Measurements from ENCODE around the gene CAPS. TPM values are rescaled to one million over a fixed set of nuclear protein-coding genes. Genes with fewer than 3 reads are reported as not detected.

CAPS gene
- total RNA-seq, 1 experiment from 2014 or later: 2.3 TPM

DNA sequence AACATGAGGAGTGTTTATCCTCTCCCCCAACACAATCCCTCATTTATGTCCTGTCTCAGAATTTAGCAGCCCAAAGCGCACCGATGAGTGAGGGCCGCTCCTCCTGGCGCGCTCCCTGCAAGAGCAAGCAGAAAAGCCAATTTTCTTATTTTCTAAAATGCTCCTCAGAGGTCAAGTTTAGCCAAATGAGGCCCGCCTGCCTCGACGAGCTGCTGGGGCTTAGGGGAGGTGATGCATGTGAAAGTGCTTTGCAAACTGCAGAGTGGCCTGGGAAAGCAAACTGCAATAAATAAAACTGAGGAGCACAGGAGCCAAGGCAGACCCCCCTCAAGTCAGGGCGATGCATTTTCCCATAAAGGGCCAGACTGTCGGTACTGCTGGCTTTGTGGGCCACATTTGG is 29.0 kb downstream of the CAPS start:
- H3K27me3 ChIP-seq (ENCODE audit: insufficient read depth, low read length): no peaks in the 10 kb centered on the region
- TF ChIP-seq, protein P1, sequence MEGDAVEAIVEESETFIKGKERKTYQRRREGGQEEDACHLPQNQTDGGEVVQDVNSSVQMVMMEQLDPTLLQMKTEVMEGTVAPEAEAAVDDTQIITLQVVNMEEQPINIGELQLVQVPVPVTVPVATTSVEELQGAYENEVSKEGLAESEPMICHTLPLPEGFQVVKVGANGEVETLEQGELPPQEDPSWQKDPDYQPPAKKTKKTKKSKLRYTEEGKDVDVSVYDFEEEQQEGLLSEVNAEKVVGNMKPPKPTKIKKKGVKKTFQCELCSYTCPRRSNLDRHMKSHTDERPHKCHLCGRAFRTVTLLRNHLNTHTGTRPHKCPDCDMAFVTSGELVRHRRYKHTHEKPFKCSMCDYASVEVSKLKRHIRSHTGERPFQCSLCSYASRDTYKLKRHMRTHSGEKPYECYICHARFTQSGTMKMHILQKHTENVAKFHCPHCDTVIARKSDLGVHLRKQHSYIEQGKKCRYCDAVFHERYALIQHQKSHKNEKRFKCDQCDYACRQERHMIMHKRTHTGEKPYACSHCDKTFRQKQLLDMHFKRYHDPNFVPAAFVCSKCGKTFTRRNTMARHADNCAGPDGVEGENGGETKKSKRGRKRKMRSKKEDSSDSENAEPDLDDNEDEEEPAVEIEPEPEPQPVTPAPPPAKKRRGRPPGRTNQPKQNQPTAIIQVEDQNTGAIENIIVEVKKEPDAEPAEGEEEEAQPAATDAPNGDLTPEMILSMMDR (conservative IDR thresholded peaks at IDR 0.05): no peak
- H4K5ac ChIP-seq (ENCODE audit: insufficient read length, low read depth, low read length): no peak overlapping the region
- H3K4ac ChIP-seq (ENCODE audit: low read depth, low read length): no peak overlapping the region
- H3K9me3 ChIP-seq (ENCODE audit: control insufficient read depth, low read depth, low read length): no peaks in the 10 kb centered on the region
- Mint-ChIP-seq H3K9me3 (no peaks in the 10 kb centered on the region), H3K36me3 (ENCODE audit: insufficient read depth in 1 of 3, low read depth in 3 of 3) (peaks cover 10 to 36% (median 33%) of the 10 kb centered on the region in 3 experiments; a peak in 6 of 7 replicates), H3K27ac (peak overlapping the region in 2 of 3 experiments; percentile 7 to 32; a peak in 5 of 7 replicates), H3K27me3 (ENCODE audit: low read depth) (no peaks in the 10 kb centered on the region; the same call in 1 of the 2 replicates), H3K4me3 (no peak overlapping the region), H3K4me1 (peaks cover 12 to 26% of the 10 kb centered on the region in 2 experiments)
- H2BK120ac ChIP-seq (ENCODE audit: low read depth, low read length, poor library complexity, severe bottlenecking): no peak overlapping the region
- H2AFZ ChIP-seq (ENCODE audit: low read length): no peak overlapping the region
- no peaks in the 10 kb centered on the region; the same call in 1 of the 2 replicates for H3K4me1 ChIP-seq (ENCODE audit: insufficient read depth, low read length)
- H3K18ac ChIP-seq (ENCODE audit: insufficient read length, low read depth, low read length): no peak overlapping the region
- no peak overlapping the region for H4K91ac ChIP-seq (ENCODE audit: insufficient read length, low read depth, low read length)
- H3K9ac ChIP-seq (ENCODE audit: extremely low read depth, insufficient read length, low read length): no peak overlapping the region
- H2BK5ac ChIP-seq (ENCODE audit: insufficient read length, low read length): no peak overlapping the region
- no peak overlapping the region for H3K4me2 ChIP-seq (ENCODE audit: insufficient read depth, insufficient read length, low read length)
- no peak overlapping the region for H3K27ac ChIP-seq (ENCODE audit: insufficient read length, low read depth, low read length)
- WGBS (ENCODE audit: extremely low coverage, insufficient read length, low lambda C conversion rate): no CpG with 5 or more reads among the region's 10 CpGs
- no peak overlapping the region for H4K8ac ChIP-seq (replicated peaks; ENCODE audit: insufficient read length, low read depth, low read length)
- H3K23ac ChIP-seq (ENCODE audit: insufficient read length, low read depth, low read length): no peak overlapping the region
- H4K20me1 ChIP-seq (ENCODE audit: control insufficient read depth, insufficient read depth, insufficient read length): no peaks in the 10 kb centered on the region
- H3T11ph ChIP-seq (ENCODE audit: low read length): no peak overlapping the region
- H3K79me1 ChIP-seq (ENCODE audit: insufficient read depth, low read depth, low read length, poor library complexity, severe bottlenecking): peaks cover 10% of the 10 kb centered on the region
- no peak overlapping the region for H2BK15ac ChIP-seq (ENCODE audit: low read depth, low read length)
- no peak overlapping the region for H2AK5ac ChIP-seq (ENCODE audit: insufficient read length, low read length)
- no peak for DNase-seq
- no peak overlapping the region for H2BK12ac ChIP-seq (ENCODE audit: insufficient read length, low read depth, low read length)
- H3K56ac ChIP-seq (ENCODE audit: insufficient read length, low read depth, low read length): no peak overlapping the region
- no peaks in the 10 kb centered on the region for H3K23me2 ChIP-seq (ENCODE audit: insufficient read length, low read depth, low read length, poor library complexity, severe bottlenecking)
- H3K79me2 ChIP-seq (ENCODE audit: insufficient read depth, low read length): no peaks in the 10 kb centered on the region; the same call in 1 of the 2 replicates
- no peak overlapping the region for H3K14ac ChIP-seq (ENCODE audit: insufficient read depth, low read length)
- H2BK20ac ChIP-seq (ENCODE audit: low read depth, low read length, poor library complexity, severe bottlenecking): no peak overlapping the region
